Activated gamma-delta T cell treated with anti-CD3 and anti-CD28 coated beads, Interleukin-2, amount 50 U/mL, for 16 hours (primary cell): ENCODE measurements around the gene EXOC3L4.

ENCODE experiments used
- DNase-seq: peaks from one replicate; pipeline ENCODE4 v3.0.0-alpha.2; 2020; ENCODE audit warnings: low read depth

EXOC3L4 gene

GRCh38 chr14:103121846-103122584 lies 27.5 kb downstream of the EXOC3L4 start:
- DNase-seq, result no peak

- no peak for DNase-seq
Measured at GRCh38 chr14:103122585-103122946, 28.0 kb downstream of the EXOC3L4 start.

- no peak for DNase-seq
Measured at GRCh38 chr14:103122947-103123633, 28.6 kb downstream of the EXOC3L4 start, which contains the start of gene TNFAIP2. Gene TNFAIP2, plus strand, starts transcription at chr14:103123461. Its CDS starts 2,997 bp downstream, at chr14:103126458.

- no peak for DNase-seq
Measured at GRCh38 chr14:103123634-103124500, 29.3 kb downstream of the EXOC3L4 start.

GRCh38 chr14:103124501-103125001 lies 30.0 kb downstream of the EXOC3L4 start:
- no peak for DNase-seq

GRCh38 chr14:103125098-103126070 lies 30.9 kb downstream of the EXOC3L4 start:
- no peak for DNase-seq

GRCh38 chr14:103126088-103126872 lies 31.8 kb downstream of the EXOC3L4 start:
- no peak for DNase-seq

GRCh38 chr14:103126873-103127304 lies 32.4 kb downstream of the EXOC3L4 start:
- no peak for DNase-seq

- DNase-seq, result no peak
Measured at GRCh38 chr14:103127356-103127755, 32.8 kb downstream of the EXOC3L4 start.

- DNase-seq, result no peak
Measured at GRCh38 chr14:103127861-103128598, 33.5 kb downstream of the EXOC3L4 start.

GRCh38 chr14:103128631-103129300 lies 34.2 kb downstream of the EXOC3L4 start:
- no peak for DNase-seq

GRCh38 chr14:103129301-103130016 lies 34.9 kb downstream of the EXOC3L4 start:
- DNase-seq, result no peak

GRCh38 chr14:103130017-103130764 lies 35.7 kb downstream of the EXOC3L4 start:
- no peak for DNase-seq

GRCh38 chr14:103130965-103131364 lies 36.4 kb downstream of the EXOC3L4 start:
- DNase-seq, result no peak

GRCh38 chr14:103131580-103131979 lies 37.1 kb downstream of the EXOC3L4 start:
- DNase-seq, result no peak

GRCh38 chr14:103132381-103133209 lies 38.1 kb downstream of the EXOC3L4 start:
- no peak for DNase-seq
